ENCODE results near the gene PLCG1.

PLCG1 gene

GRCh38 chr20:41095110-41095969, 42.0 kb upstream of the PLCG1 start:
- peak; percentile 73 for DNase-seq (ENCODE audit: low read depth)
- no peak overlapping the region for H3K4me3 ChIP-seq (ENCODE audit: low read depth, low read length)
- peak; percentile 69 for TF ChIP-seq CTCF (IDR thresholded peaks at IDR 0.05; ENCODE audit: low read depth, low read length)
- no peak for TF ChIP-seq MYC (IDR thresholded peaks at IDR 0.05; ENCODE audit: low read depth, low read length)
- TF ChIP-seq POLR2A (IDR thresholded peaks at IDR 0.05; ENCODE audit: extremely low read depth, insufficient read length), result no peak

GRCh38 chr20:41098703-41099250, 38.6 kb upstream of the PLCG1 start:
- DNase-seq (ENCODE audit: low read depth), result no peak
- TF ChIP-seq MYC (IDR thresholded peaks at IDR 0.05; ENCODE audit: low read depth, low read length), result no peak
- TF ChIP-seq POLR2A (IDR thresholded peaks at IDR 0.05; ENCODE audit: extremely low read depth, insufficient read length), result no peak
- TF ChIP-seq MAX (IDR thresholded peaks at IDR 0.05; ENCODE audit: low read depth, low read length), result no peak
- TF ChIP-seq CTCF (IDR thresholded peaks at IDR 0.05; ENCODE audit: low read depth, low read length), result no peak
- H3K4me3 ChIP-seq (ENCODE audit: low read depth, low read length), result no peak overlapping the region

- TF ChIP-seq MAX (IDR thresholded peaks at IDR 0.05; ENCODE audit: low read depth, low read length), result no peak
- TF ChIP-seq MYC (IDR thresholded peaks at IDR 0.05; ENCODE audit: low read depth, low read length), result no peak
- no peak for TF ChIP-seq CTCF (IDR thresholded peaks at IDR 0.05; ENCODE audit: low read depth, low read length)
- TF ChIP-seq POLR2A (IDR thresholded peaks at IDR 0.05; ENCODE audit: extremely low read depth, insufficient read length), result no peak
- no peak for DNase-seq (ENCODE audit: low read depth)
- H3K4me3 ChIP-seq (ENCODE audit: low read depth, low read length), result no peak overlapping the region
Observed at GRCh38 chr20:41100001-41100480, 37.3 kb upstream of the PLCG1 start.

- TF ChIP-seq MAX (IDR thresholded peaks at IDR 0.05; ENCODE audit: low read depth, low read length) (no peak), CTCF (IDR thresholded peaks at IDR 0.05; ENCODE audit: low read depth, low read length) (no peak), POLR2A (IDR thresholded peaks at IDR 0.05; ENCODE audit: extremely low read depth, insufficient read length) (no peak), MYC (IDR thresholded peaks at IDR 0.05; ENCODE audit: low read depth, low read length) (no peak)
- DNase-seq (ENCODE audit: low read depth), result no peak
- H3K4me3 ChIP-seq (ENCODE audit: low read depth, low read length), result no peak overlapping the region
Observed at GRCh38 chr20:41101660-41102059, 35.7 kb upstream of the PLCG1 start.

GRCh38 chr20:41108531-41108930, 28.8 kb upstream of the PLCG1 start:
- H3K4me3 ChIP-seq (ENCODE audit: low read depth, low read length), result no peak overlapping the region
- no peak for TF ChIP-seq CTCF (IDR thresholded peaks at IDR 0.05; ENCODE audit: low read depth, low read length)
- no peak for TF ChIP-seq POLR2A (IDR thresholded peaks at IDR 0.05; ENCODE audit: extremely low read depth, insufficient read length)
- no peak for TF ChIP-seq MAX (IDR thresholded peaks at IDR 0.05; ENCODE audit: low read depth, low read length)
- TF ChIP-seq MYC (IDR thresholded peaks at IDR 0.05; ENCODE audit: low read depth, low read length), result no peak
- DNase-seq (ENCODE audit: low read depth), result no peak

Measured in NB4 (cell line).